ENCODE measurements around the gene INPP5A.

GRCh38 chr10:132523561-132524442, 13.8 kb upstream of the INPP5A start:
- TF ChIP-seq POLR2A (IDR thresholded peaks at IDR 0.05; ENCODE audit: low read length) (no peak), GATA1 (IDR thresholded peaks at IDR 0.05; ENCODE audit: low read depth, low read length) (no peak)

Measured in erythroblast (primary cell).